WERI-Rb-1 (cell line): ENCODE results near the gene R3HDM2.

Source experiments
- DNase-seq: peaks from one replicate; pipeline ENCODE4 v3.0.0-alpha.2; 2020
- H3K27ac ChIP-seq: fragments of 250-450 bp; sonication (Bioruptor Pico); 2 replicates; pipeline ENCODE4 v1.5.1; 2020; ENCODE audit warnings: mild to moderate bottlenecking, moderate library complexity
- H3K27me3 ChIP-seq: fragments of 250-450 bp; sonication (Bioruptor Pico); 2 replicates; pipeline ENCODE4 v1.5.1; 2021; ENCODE audit warnings: mild to moderate bottlenecking, low read depth, moderate library complexity; ENCODE audit not compliant: insufficient read depth, severe bottlenecking
- H3K36me3 ChIP-seq: fragments of 250-450 bp; sonication (Bioruptor Pico); 2 replicates; pipeline ENCODE4 v1.5.1; 2020; ENCODE audit warnings: mild to moderate bottlenecking, moderate library complexity
- H3K4me3 ChIP-seq: 2 replicates; pipeline ENCODE4 v1.5.1; 2011; ENCODE audit warnings: low read depth, mild to moderate bottlenecking, control low read depth, low read length
- H3K9me3 ChIP-seq: fragments of 250-450 bp; sonication (Bioruptor Pico); 2 replicates; pipeline ENCODE4 v1.5.1; 2021; ENCODE audit warnings: mild to moderate bottlenecking, moderate library complexity; ENCODE audit not compliant: severe bottlenecking
- CTCF ChIP-seq: IDR thresholded peaks from 2 replicates; pipeline ENCODE4 v1.5.1; 2011; ENCODE audit warnings: low read depth, mild to moderate bottlenecking, control low read depth, inconsistent platforms, low read length

Gene R3HDM2

GRCh38 chr12:57469296-57470164 lies 38.7 kb upstream of the R3HDM2 start:
- Histone ChIP-seq H3K4me3 (no peak overlapping the region), H3K27ac (no peak overlapping the region), H3K27me3 (no peaks in the 10 kb centered on the region), H3K36me3 (peaks cover 5% of the 10 kb centered on the region; the same call in 1 of the 2 replicates), H3K9me3 (no peaks in the 10 kb centered on the region)
- no peak for TF ChIP-seq CTCF
- DNase-seq = no peak

- TF ChIP-seq CTCF = no peak
- Histone ChIP-seq H3K4me3 (no peak overlapping the region), H3K9me3 (no peaks in the 10 kb centered on the region), H3K27ac (no peak overlapping the region), H3K27me3 (no peaks in the 10 kb centered on the region), H3K36me3 (0 out of 2 replicates have a peak, but pooled peaks cover 4% of the 10 kb centered on the region)
- DNase-seq = no peak
Measured at GRCh38 chr12:57467915-57468314, 37.1 kb upstream of the R3HDM2 start.

- H3K27ac ChIP-seq = no peak overlapping the region
- no peaks in the 10 kb centered on the region for H3K9me3 ChIP-seq
- H3K4me3 ChIP-seq = no peak overlapping the region
- 0 out of 2 replicates have a peak, but pooled peaks cover 4% of the 10 kb centered on the region for H3K36me3 ChIP-seq
- no peak for DNase-seq
- TF ChIP-seq CTCF = no peak
- no peaks in the 10 kb centered on the region for H3K27me3 ChIP-seq
Measured at GRCh38 chr12:57467212-57467874, 36.5 kb upstream of the R3HDM2 start.

GRCh38 chr12:57465747-57466505 lies 35.1 kb upstream of the R3HDM2 start:
- peaks cover under 1% of the 10 kb centered on the region for H3K27me3 ChIP-seq
- no peak for TF ChIP-seq CTCF

GRCh38 chr12:57465030-57465746 lies 34.3 kb upstream of the R3HDM2 start:
- Histone ChIP-seq H3K9me3 (no peaks in the 10 kb centered on the region), H3K36me3 (0 out of 2 replicates have a peak, but pooled peaks cover 4% of the 10 kb centered on the region), H3K27me3 (peaks cover 2% of the 10 kb centered on the region), H3K4me3 (no peak overlapping the region), H3K27ac (peak overlapping the region; percentile 98)
- no peak for TF ChIP-seq CTCF
- no peak for DNase-seq

More at GRCh38 chr12:57465747-57466505, 35.1 kb upstream of the R3HDM2 start:
- no peaks in the 10 kb centered on the region for H3K9me3 ChIP-seq
- H3K27ac ChIP-seq = no peak overlapping the region
- H3K4me3 ChIP-seq = no peak overlapping the region
- no peak for DNase-seq
- 0 out of 2 replicates have a peak, but pooled peaks cover 4% of the 10 kb centered on the region for H3K36me3 ChIP-seq
